OCI-LY1 (cell line): Measurements from ENCODE around the gene PTX4.

ENCODE experiments used
- H2AFZ ChIP-seq: fragments of 200-600 bp; sonication (generic), shearing (Covaris generic); 2 replicates; pipeline ENCODE4 v1.6.0; 2014; ENCODE audit warnings: antibody characterized with exemption, mild to moderate bottlenecking, low read length
- H3F3A ChIP-seq: fragments of 200-600 bp; sonication (generic), shearing (Covaris generic); 2 replicates; pipeline ENCODE4 v1.6.0; 2014; ENCODE audit warnings: mild to moderate bottlenecking, antibody characterized with exemption, low read length, moderate library complexity; ENCODE audit not compliant: insufficient read depth
- H3K27ac ChIP-seq: fragments of 200-600 bp; sonication (generic); 2 replicates; pipeline ENCODE4 v1.5.1; 2014; ENCODE audit warnings: low read length, mixed run types, mild to moderate bottlenecking, low read depth; ENCODE audit not compliant: poor library complexity, severe bottlenecking
- H3K27me3 ChIP-seq: fragments of 200-600 bp; sonication (generic); 2 replicates; pipeline ENCODE4 v1.6.0; 2014; ENCODE audit warnings: antibody characterized with exemption, mild to moderate bottlenecking, low read length, moderate library complexity; ENCODE audit not compliant: insufficient read depth
- H3K36me3 ChIP-seq: fragments of 200-600 bp; sonication (generic); 2 replicates; pipeline ENCODE4 v1.6.1; 2014; ENCODE audit warnings: mild to moderate bottlenecking, antibody characterized with exemption, low read length, moderate library complexity, mixed read lengths; ENCODE audit not compliant: insufficient read depth
- H3K4me1 ChIP-seq: fragments of 200-600 bp; sonication (generic); 2 replicates; pipeline ENCODE4 v1.5.1; 2014; ENCODE audit warnings: mild to moderate bottlenecking, low read length, moderate library complexity; ENCODE audit not compliant: insufficient read depth, severe bottlenecking
- H3K4me2 ChIP-seq: fragments of 200-600 bp; sonication (generic), shearing (Covaris generic); 2 replicates; pipeline ENCODE4 v1.6.1; 2014; ENCODE audit warnings: low read length
- H3K4me3 ChIP-seq: fragments of 200-600 bp; sonication (generic); 2 replicates; pipeline ENCODE4 v1.5.1; 2014; ENCODE audit warnings: low read length, low read depth, mild to moderate bottlenecking, mixed read lengths; ENCODE audit not compliant: poor library complexity, severe bottlenecking
- H3K79me2 ChIP-seq: fragments of 200-600 bp; shearing (Covaris generic); 2 replicates; pipeline ENCODE4 v1.6.1; 2016; ENCODE audit warnings: mixed run types, low read length, mixed read lengths; ENCODE audit not compliant: insufficient read depth
- H3K9ac ChIP-seq: fragments of 200-600 bp; sonication (generic), shearing (Covaris generic); 2 replicates; pipeline ENCODE4 v1.6.1; 2014; ENCODE audit warnings: mild to moderate bottlenecking, low read length, mixed read lengths
- H3K9me2 ChIP-seq: fragments of 200-600 bp; sonication (generic), shearing (Covaris generic); 2 replicates; pipeline ENCODE4 v1.6.1; 2014; ENCODE audit warnings: low read depth, mild to moderate bottlenecking, low read length, mixed read lengths
- H3K9me3 ChIP-seq: fragments of 200-600 bp; shearing (Covaris generic); 2 replicates; pipeline ENCODE4 v1.6.1; 2014; ENCODE audit warnings: low read length, mixed read lengths
- H4K20me1 ChIP-seq: fragments of 200-600 bp; sonication (generic), shearing (Covaris generic); 2 replicates; pipeline ENCODE4 v1.6.0; 2016; ENCODE audit warnings: mild to moderate bottlenecking, low read length; ENCODE audit not compliant: insufficient read depth
- EZH2 ChIP-seq: fragments of 200-600 bp; sonication (generic), shearing (Covaris generic); IDR thresholded peaks from 2 replicates; pipeline ENCODE4 v1.8.0; 2017; ENCODE audit warnings: borderline replicate concordance, mixed run types, mild to moderate bottlenecking, antibody characterized with exemption, low read length, moderate library complexity, mixed read lengths
- TF ChIP-seq, protein P1 (sequence below): fragments of 200-600 bp; sonication (generic), shearing (Covaris generic); IDR thresholded peaks from 2 replicates; pipeline ENCODE4 v1.5.1; 2017; ENCODE audit warnings: mild to moderate bottlenecking, antibody characterized with exemption, low read length, moderate library complexity, mixed read lengths

The PTX4 gene

DNA sequence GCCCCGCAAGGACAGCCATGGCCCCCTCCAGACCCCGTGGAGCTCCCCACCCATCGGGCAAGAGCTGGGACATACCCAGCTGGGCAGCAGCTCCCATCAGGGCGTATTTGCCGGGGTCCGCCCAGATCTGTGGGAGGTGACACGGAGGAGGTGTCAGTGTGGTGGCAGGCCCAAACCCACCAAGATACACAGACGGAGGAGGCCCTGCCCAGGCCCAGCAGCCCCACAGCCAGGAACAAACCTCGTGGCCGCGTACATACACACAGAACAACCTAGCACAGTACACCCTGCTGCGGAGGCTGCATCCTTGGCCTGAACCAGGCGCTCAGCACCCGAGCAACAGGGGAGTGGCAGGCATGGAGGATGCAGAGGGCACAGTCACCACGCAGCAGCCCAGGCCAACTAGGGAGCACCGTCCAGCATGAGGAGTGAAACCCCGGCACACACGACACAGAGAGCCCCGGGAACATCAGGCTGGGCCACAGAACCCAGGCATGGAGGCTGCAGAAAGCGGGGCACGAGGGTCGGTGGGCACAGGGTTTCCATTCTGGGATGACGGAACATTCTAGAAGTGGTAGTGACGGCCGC is 39.4 kb downstream of the PTX4 start:
- H3K9me3 ChIP-seq: no peaks in the 10 kb centered on the region
- no peak overlapping the region for H3K9ac ChIP-seq
- no peaks in the 10 kb centered on the region for H3K9me2 ChIP-seq
- TF ChIP-seq, protein P1, sequence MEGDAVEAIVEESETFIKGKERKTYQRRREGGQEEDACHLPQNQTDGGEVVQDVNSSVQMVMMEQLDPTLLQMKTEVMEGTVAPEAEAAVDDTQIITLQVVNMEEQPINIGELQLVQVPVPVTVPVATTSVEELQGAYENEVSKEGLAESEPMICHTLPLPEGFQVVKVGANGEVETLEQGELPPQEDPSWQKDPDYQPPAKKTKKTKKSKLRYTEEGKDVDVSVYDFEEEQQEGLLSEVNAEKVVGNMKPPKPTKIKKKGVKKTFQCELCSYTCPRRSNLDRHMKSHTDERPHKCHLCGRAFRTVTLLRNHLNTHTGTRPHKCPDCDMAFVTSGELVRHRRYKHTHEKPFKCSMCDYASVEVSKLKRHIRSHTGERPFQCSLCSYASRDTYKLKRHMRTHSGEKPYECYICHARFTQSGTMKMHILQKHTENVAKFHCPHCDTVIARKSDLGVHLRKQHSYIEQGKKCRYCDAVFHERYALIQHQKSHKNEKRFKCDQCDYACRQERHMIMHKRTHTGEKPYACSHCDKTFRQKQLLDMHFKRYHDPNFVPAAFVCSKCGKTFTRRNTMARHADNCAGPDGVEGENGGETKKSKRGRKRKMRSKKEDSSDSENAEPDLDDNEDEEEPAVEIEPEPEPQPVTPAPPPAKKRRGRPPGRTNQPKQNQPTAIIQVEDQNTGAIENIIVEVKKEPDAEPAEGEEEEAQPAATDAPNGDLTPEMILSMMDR: no peak
- TF ChIP-seq EZH2: no peak
- H3K4me1 ChIP-seq: peaks cover 4% of the 10 kb centered on the region
- no peak overlapping the region for H3K4me2 ChIP-seq
- H2AFZ ChIP-seq: no peak overlapping the region
- H3K79me2 ChIP-seq: no peaks in the 10 kb centered on the region
- H3K27ac ChIP-seq: no peak overlapping the region
- peaks cover 34% of the 10 kb centered on the region for H3K36me3 ChIP-seq
- H3F3A ChIP-seq: no peaks in the 10 kb centered on the region
- H3K27me3 ChIP-seq: peaks cover 4% of the 10 kb centered on the region; the same call in 1 of the 2 replicates
- no peaks in the 10 kb centered on the region for H4K20me1 ChIP-seq
- no peak overlapping the region for H3K4me3 ChIP-seq

DNA sequence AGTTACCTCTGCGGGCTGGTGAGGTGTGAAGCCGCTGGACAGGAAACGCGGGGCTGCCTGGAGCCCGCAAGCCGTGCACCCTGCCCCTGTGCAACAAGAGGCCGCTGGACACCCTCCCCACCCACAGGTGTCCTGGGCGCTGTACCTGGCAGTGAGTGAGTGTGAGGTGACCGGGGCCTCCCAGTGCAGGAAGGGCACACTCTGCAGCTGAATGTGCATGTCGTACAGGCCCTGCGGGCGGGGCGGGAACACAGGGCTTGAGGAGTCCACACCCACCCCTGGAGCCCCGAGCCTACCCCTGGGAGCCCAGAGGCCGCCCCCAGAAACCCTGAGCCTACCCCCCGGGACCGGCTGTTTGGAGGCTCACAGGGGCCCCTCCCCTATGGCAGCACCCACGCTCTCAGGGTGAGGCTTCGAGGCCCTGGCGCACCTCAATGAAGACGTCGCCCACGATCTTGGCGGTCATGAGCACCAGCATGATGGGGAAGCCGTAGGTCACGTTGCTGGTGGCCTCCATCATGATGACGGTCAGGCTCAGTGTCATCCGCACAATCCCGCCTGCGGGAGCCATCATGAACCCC is 40.1 kb downstream of the PTX4 start:
- H3K9me3 ChIP-seq: no peaks in the 10 kb centered on the region
- no peak overlapping the region for H2AFZ ChIP-seq
- no peak for TF ChIP-seq EZH2
- H3K27me3 ChIP-seq: peaks cover 9% of the 10 kb centered on the region
- no peaks in the 10 kb centered on the region for H4K20me1 ChIP-seq
- no peak overlapping the region for H3K27ac ChIP-seq
- H3K36me3 ChIP-seq: peaks cover 27% of the 10 kb centered on the region
- no peak overlapping the region for H3K9ac ChIP-seq
- H3K4me1 ChIP-seq: peaks cover 4% of the 10 kb centered on the region
- no peak overlapping the region for H3K4me3 ChIP-seq
- no peaks in the 10 kb centered on the region for H3K79me2 ChIP-seq
- no peaks in the 10 kb centered on the region for H3F3A ChIP-seq
- no peaks in the 10 kb centered on the region for H3K9me2 ChIP-seq
- no peak overlapping the region for H3K4me2 ChIP-seq

DNA sequence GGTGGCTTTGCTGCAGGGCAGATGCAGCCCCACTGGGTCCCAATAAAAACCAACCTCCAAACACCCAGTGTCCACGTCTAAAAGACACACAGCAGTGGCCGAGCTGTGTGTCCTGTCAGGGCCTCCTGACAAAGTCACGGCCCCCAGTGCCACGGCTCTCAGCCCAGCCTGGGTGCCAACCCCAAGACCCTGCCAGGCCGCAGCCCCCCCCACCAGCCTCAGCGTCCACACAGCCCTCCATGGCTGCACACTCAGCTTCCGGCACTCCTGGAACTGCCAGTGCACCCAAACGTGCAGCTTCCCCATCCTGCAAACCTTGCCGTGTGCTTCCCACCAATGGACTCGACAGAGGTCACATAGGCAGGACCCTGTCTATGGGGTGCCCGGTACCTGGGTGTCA is 40.8 kb downstream of the PTX4 start:
- Histone ChIP-seq H3K4me3 (no peak overlapping the region), H3F3A (no peaks in the 10 kb centered on the region), H3K36me3 (peaks cover 23% of the 10 kb centered on the region), H3K27me3 (peaks cover 15% of the 10 kb centered on the region), H3K79me2 (no peaks in the 10 kb centered on the region), H4K20me1 (no peaks in the 10 kb centered on the region), H3K4me2 (no peak overlapping the region), H3K4me1 (peaks cover 4% of the 10 kb centered on the region), H3K9me2 (no peaks in the 10 kb centered on the region), H3K27ac (no peak overlapping the region), H3K9ac (no peak overlapping the region), H2AFZ (no peak overlapping the region), H3K9me3 (no peaks in the 10 kb centered on the region)
- no peak for TF ChIP-seq EZH2
- TF ChIP-seq, protein P1: no peak
